ENCODE data around the gene USF2. TPM values are rescaled to one million over a fixed set of nuclear protein-coding genes. Genes with fewer than 3 reads are reported as not detected.

The USF2 gene
- total and polyA plus RNA-seq, 12 donors: 125 to 185 (median 151) TPM

DNA sequence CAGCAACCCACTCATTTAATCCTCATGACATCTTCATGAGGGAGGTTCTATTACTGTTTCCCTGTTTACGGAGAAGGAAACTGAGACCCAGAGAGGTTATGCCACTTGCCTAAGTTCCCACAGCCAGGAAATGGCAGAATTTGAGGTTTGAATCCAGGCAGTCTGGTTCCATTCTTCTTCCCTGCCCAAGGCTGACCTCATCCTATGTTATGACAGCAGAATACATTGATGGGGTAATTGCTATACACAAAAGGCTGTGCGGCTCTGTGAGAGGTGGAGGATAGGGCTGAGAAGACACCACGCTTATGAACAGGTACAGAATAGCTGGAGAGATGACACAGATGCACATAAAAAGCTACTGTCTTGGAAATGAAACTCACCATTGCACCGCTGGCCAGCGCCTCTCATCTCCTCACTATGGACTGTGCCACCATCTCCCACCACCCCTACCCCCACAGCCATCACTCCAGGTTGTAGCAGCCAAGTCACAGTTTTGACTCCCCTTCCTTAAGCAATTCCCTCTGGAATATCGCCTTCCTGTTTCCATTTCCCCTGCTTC lies 34.7 kb downstream of the USF2 start:
- TF ChIP-seq, protein P1, sequence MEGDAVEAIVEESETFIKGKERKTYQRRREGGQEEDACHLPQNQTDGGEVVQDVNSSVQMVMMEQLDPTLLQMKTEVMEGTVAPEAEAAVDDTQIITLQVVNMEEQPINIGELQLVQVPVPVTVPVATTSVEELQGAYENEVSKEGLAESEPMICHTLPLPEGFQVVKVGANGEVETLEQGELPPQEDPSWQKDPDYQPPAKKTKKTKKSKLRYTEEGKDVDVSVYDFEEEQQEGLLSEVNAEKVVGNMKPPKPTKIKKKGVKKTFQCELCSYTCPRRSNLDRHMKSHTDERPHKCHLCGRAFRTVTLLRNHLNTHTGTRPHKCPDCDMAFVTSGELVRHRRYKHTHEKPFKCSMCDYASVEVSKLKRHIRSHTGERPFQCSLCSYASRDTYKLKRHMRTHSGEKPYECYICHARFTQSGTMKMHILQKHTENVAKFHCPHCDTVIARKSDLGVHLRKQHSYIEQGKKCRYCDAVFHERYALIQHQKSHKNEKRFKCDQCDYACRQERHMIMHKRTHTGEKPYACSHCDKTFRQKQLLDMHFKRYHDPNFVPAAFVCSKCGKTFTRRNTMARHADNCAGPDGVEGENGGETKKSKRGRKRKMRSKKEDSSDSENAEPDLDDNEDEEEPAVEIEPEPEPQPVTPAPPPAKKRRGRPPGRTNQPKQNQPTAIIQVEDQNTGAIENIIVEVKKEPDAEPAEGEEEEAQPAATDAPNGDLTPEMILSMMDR (IDR thresholded peaks at IDR 0.05): no peak
- 71 to 77% methylated on average over 6 of the region's 6 CpGs for WGBS, 2 donors

DNA sequence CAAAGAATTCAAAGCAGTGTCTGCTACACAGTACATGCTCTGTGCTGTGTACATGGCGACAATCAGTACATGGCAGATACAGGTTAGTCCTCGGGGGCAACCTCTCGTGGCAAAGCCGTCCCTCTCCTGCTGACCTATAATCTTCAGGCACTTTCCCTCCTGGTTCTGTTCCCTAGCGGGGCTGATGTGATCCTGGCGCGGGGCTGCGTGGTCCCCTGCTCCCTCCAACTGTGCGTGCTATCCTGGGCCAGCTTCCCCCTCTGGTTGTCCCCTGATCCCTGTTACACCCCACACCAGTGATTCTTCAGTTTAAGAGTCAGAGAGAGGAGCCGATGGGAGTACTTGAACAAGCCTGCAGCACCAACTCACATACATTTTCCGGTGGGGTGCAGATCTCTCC lies 35.3 kb downstream of the USF2 start:
- H3K36me3 ChIP-seq: no peaks in the 10 kb centered on the region
- intact Hi-C loops (cut with DNase I): no loop called here
- no peak for ATAC-seq
- DNase-seq: no peak
- H3K4me3 ChIP-seq: no peak overlapping the region
- 70 to 74% methylated on average over 11 of the region's 11 CpGs for WGBS, 2 donors
- peaks cover 0 to 9% (median 0%) of the 10 kb centered on the region in 9 donors for H3K4me1 ChIP-seq
- H3K27me3 ChIP-seq: peaks cover 0 to 30% (median 19%) of the 10 kb centered on the region in 7 donors
- H3K27ac ChIP-seq: no peak overlapping the region
- H3K9me3 ChIP-seq: no peaks in the 10 kb centered on the region
- TF ChIP-seq, protein P1 (IDR thresholded peaks at IDR 0.05): no peak

More for the DNA sequence above, 34.7 kb downstream of the USF2 start:
- ATAC-seq (no peak), DNase-seq (no peak)
- Histone ChIP-seq H3K27ac (no peak overlapping the region), H3K9me3 (no peaks in the 10 kb centered on the region), H3K4me3 (no peak overlapping the region), H3K27me3 (peaks cover 0 to 36% (median 20%) of the 10 kb centered on the region in 7 donors), H3K36me3 (no peaks in the 10 kb centered on the region), H3K4me1 (peaks cover 0 to 9% (median 0%) of the 10 kb centered on the region in 9 donors)
- intact Hi-C loops (cut with DNase I): no loop called here

DNA sequence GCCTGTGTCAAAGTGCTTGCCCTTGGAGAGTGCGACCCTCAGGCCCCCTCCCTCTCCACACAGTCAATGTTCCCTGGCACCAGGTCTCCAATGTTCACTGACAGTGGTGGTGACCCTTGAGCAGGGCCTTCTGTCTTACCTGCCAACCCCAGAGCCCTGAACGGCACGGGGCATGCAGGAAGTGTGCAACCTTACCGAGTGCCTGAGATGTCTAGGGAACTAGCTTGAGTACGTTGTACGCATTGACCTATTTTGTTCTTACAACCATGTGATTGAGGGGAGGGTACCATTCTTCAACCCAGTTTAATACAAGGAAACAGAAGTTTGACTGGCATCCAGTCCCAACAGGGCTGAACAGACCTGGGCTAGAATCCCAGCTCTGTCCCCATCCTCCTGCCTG lies 36.4 kb downstream of the USF2 start:
- TF ChIP-seq, protein P1 (IDR thresholded peaks at IDR 0.05): no peak
- no peak overlapping the region for H3K27ac ChIP-seq
- H3K4me1 ChIP-seq: peaks cover 0 to 14% (median 0%) of the 10 kb centered on the region in 9 donors
- intact Hi-C loops (cut with DNase I): no loop called here
- H3K9me3 ChIP-seq: no peaks in the 10 kb centered on the region
- H3K4me3 ChIP-seq: no peak overlapping the region
- DNase-seq (no peak), ATAC-seq (no peak)
- no peaks in the 10 kb centered on the region for H3K36me3 ChIP-seq
- peaks cover 0 to 20% (median 9%) of the 10 kb centered on the region in 7 donors for H3K27me3 ChIP-seq
- WGBS, 2 donors: 90 to 95% methylated on average over 6 of the region's 6 CpGs

DNA sequence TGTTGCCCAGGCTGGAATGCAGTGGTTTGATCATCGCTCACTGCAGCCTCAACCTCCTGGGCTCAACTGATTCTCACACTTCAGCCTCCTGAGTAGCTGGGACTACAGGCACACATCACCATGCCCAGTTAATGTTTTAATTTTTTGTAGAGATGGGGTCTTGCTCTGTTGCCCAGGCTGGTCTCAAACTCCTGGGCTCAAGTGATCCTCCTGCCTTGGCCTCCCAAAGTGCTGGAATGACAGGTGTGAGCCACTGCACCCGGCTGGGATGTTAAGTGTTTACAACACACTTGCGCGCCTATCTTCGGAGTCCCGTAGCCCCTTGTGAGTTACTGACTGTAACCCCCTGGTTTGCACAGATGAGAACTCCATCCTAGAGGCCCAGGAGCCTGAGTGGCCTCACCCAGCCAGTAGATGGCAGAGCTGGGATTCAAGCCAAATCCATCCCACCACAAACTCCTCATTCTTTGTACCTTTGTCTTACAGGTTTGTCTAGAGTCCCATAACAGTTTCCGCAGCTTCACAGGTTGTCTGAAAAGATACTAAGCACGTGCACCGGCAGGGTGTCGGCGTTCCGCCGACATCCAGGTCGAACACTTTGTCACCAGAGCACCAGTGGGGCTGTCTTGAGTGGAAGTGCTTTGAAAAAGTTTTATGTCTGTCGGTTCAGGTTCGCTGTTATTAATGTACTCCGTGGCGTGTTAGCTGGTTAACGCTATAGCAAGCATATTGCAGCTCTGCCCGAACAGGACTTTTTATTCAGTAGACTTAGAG lies 37.9 kb downstream of the USF2 start:
- H3K27me3 ChIP-seq: peaks cover 0 to 11% (median 0%) of the 10 kb centered on the region in 7 donors
- TF ChIP-seq, protein P1 (IDR thresholded peaks at IDR 0.05): peak in 1 of 9 donors; percentile 17
- no peak overlapping the region for H3K27ac ChIP-seq
- H3K36me3 ChIP-seq: no peaks in the 10 kb centered on the region
- DNase-seq: no peak
- H3K4me3 ChIP-seq: no peak overlapping the region
- no peaks in the 10 kb centered on the region for H3K9me3 ChIP-seq
- H3K4me1 ChIP-seq: peaks cover 0 to 15% (median 0%) of the 10 kb centered on the region in 9 donors
- intact Hi-C loops (cut with DNase I): no loop called here
- ATAC-seq: no peak
- 88 to 89% methylated on average over 20 of the region's 20 CpGs for WGBS, 2 donors
